Measurements from ENCODE around the gene LRMDA. TPM values are rescaled to one million over a fixed set of nuclear protein-coding genes. Genes with fewer than 3 reads are reported as not detected.

The LRMDA gene
- total RNA-seq, 2 experiments from 2014 or later: not detected

DNA sequence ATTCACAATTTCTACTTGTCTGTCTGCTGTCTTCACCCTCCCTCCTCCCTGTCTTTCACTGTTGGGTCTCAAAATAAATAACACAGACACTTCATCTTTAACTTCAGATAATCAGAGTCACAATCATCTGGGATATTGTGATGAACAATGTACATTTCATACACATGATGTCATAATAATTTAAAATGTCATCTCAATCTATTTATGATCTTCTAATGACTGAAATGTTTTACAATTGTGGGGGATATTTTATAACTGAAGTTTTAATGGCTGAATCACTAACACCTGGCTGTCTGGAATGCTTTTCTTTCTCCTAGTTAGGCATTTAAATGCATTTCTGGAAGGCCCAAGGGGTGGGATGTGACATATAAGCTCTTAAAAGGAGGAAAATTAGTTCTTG, 859.8 kb downstream of the LRMDA start:
- ChIA-PET POLR2A (no interaction called here), CTCF (ENCODE audit: unreplicated experiment) (no interaction called here)
- Histone ChIP-seq H3K9me3 (ENCODE audit: low read length) (no peaks in the 10 kb centered on the region), H3K4me2 (ENCODE audit: low read length) (no peak overlapping the region), H3K4me1 (ENCODE audit: insufficient read depth, low read length, poor library complexity, severe bottlenecking) (no peaks in the 10 kb centered on the region), H3K36me3 (ENCODE audit: insufficient read depth, low read length) (no peaks in the 10 kb centered on the region), H3K27ac (ENCODE audit: low read depth, low read length, poor library complexity, severe bottlenecking) (no peak overlapping the region), H3K9me2 (ENCODE audit: insufficient read depth, low read length) (no peaks in the 10 kb centered on the region), H2AFZ (ENCODE audit: low read length) (no peak overlapping the region), H3K4me3 (ENCODE audit: low read depth, low read length, poor library complexity, severe bottlenecking) (no peak overlapping the region), H4K20me1 (ENCODE audit: insufficient read depth, low read length) (no peaks in the 10 kb centered on the region), H3K79me2 (ENCODE audit: insufficient read depth, low read depth, low read length) (no peaks in the 10 kb centered on the region)
- BruUV-seq (replicated peaks): no TSS peak
- TF ChIP-seq EZH2phosphoT487 (IDR thresholded peaks at IDR 0.05; ENCODE audit: borderline replicate concordance, low read depth, low read length): no peak
- TF ChIP-seq, protein P1, sequence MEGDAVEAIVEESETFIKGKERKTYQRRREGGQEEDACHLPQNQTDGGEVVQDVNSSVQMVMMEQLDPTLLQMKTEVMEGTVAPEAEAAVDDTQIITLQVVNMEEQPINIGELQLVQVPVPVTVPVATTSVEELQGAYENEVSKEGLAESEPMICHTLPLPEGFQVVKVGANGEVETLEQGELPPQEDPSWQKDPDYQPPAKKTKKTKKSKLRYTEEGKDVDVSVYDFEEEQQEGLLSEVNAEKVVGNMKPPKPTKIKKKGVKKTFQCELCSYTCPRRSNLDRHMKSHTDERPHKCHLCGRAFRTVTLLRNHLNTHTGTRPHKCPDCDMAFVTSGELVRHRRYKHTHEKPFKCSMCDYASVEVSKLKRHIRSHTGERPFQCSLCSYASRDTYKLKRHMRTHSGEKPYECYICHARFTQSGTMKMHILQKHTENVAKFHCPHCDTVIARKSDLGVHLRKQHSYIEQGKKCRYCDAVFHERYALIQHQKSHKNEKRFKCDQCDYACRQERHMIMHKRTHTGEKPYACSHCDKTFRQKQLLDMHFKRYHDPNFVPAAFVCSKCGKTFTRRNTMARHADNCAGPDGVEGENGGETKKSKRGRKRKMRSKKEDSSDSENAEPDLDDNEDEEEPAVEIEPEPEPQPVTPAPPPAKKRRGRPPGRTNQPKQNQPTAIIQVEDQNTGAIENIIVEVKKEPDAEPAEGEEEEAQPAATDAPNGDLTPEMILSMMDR (conservative IDR thresholded peaks at IDR 0.05; ENCODE audit: low read length): no peak
- intact Hi-C loops (cut with micrococcal nuclease; ENCODE audit: unreplicated experiment): no loop called here
- no peak for DNase-seq (ENCODE audit: low spot score)

DNA sequence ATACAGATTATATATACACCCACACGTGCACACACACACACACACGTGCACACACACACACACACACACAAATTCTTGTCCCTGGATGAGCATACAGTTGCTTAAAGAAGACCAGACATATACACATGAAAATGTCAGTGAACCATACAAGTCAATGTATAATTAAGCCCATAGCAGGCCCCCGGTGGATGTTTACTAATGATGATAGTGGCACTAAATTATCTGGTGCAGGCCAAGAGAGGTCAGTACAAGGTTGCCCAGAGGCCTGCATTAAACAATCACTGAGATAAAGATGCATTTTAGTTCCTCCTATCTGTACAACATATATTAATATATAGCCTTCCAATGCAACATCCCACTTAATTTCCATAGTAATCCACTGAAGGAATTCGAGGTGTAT, 860.5 kb downstream of the LRMDA start:
- intact Hi-C loops (cut with micrococcal nuclease; ENCODE audit: unreplicated experiment): no loop called here
- Histone ChIP-seq H3K4me2 (ENCODE audit: low read length) (no peak overlapping the region), H3K36me3 (ENCODE audit: insufficient read depth, low read length) (no peaks in the 10 kb centered on the region), H3K4me1 (ENCODE audit: insufficient read depth, low read length, poor library complexity, severe bottlenecking) (no peaks in the 10 kb centered on the region), H3K9me2 (ENCODE audit: insufficient read depth, low read length) (no peaks in the 10 kb centered on the region), H3K4me3 (ENCODE audit: low read depth, low read length, poor library complexity, severe bottlenecking) (no peak overlapping the region), H4K20me1 (ENCODE audit: insufficient read depth, low read length) (no peaks in the 10 kb centered on the region), H3K9me3 (ENCODE audit: low read length) (no peaks in the 10 kb centered on the region), H2AFZ (ENCODE audit: low read length) (no peak overlapping the region), H3K27ac (ENCODE audit: low read depth, low read length, poor library complexity, severe bottlenecking) (no peak overlapping the region), H3K79me2 (ENCODE audit: insufficient read depth, low read depth, low read length) (no peaks in the 10 kb centered on the region)
- POLR2A ChIA-PET: no interaction called here
- no TSS peak for BruUV-seq (replicated peaks)
- DNase-seq (ENCODE audit: low spot score): no peak
- CTCF ChIA-PET (ENCODE audit: unreplicated experiment): no interaction called here
- no peak for TF ChIP-seq EZH2phosphoT487 (IDR thresholded peaks at IDR 0.05; ENCODE audit: borderline replicate concordance, low read depth, low read length)
- TF ChIP-seq, protein P1 (conservative IDR thresholded peaks at IDR 0.05; ENCODE audit: low read length): no peak

DNA sequence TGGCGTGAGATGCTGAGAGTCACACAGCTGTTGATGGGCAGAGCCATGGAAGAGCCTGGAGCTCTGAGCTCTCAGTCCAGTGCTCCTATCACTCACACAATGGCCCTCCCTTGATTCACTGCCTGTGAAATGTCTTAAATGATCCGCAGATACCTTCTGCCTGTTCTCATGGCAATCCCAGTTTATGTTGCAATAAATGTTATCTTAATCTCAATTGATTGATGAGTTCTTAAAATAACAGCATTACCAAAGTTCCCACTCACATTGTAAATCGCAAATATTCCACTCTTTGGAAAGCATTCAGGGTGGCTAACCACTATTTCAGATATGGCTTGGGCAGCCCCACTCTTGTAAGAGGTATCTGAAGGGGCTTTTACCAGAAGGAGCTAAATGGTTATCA, 865.5 kb downstream of the LRMDA start:
- intact Hi-C loops (cut with micrococcal nuclease; ENCODE audit: unreplicated experiment): no loop called here
- H3K4me2 ChIP-seq (ENCODE audit: low read length): no peak overlapping the region
- H3K9me2 ChIP-seq (ENCODE audit: insufficient read depth, low read length): no peaks in the 10 kb centered on the region
- no peaks in the 10 kb centered on the region for H4K20me1 ChIP-seq (ENCODE audit: insufficient read depth, low read length)
- H3K79me2 ChIP-seq (ENCODE audit: insufficient read depth, low read depth, low read length): no peaks in the 10 kb centered on the region
- ChIA-PET POLR2A (no interaction called here), CTCF (ENCODE audit: unreplicated experiment) (no interaction called here)
- no peaks in the 10 kb centered on the region for H3K9me3 ChIP-seq (ENCODE audit: low read length)
- DNase-seq (ENCODE audit: low spot score): no peak
- no peak overlapping the region for H3K27ac ChIP-seq (ENCODE audit: low read depth, low read length, poor library complexity, severe bottlenecking)
- H3K36me3 ChIP-seq (ENCODE audit: insufficient read depth, low read length): no peaks in the 10 kb centered on the region
- BruUV-seq (replicated peaks): no TSS peak
- no peak for TF ChIP-seq EZH2phosphoT487 (IDR thresholded peaks at IDR 0.05; ENCODE audit: borderline replicate concordance, low read depth, low read length)
- TF ChIP-seq, protein P1 (conservative IDR thresholded peaks at IDR 0.05; ENCODE audit: low read length): no peak
- H2AFZ ChIP-seq (ENCODE audit: low read length): no peak overlapping the region
- no peaks in the 10 kb centered on the region for H3K4me1 ChIP-seq (ENCODE audit: insufficient read depth, low read length, poor library complexity, severe bottlenecking)
- H3K4me3 ChIP-seq (ENCODE audit: low read depth, low read length, poor library complexity, severe bottlenecking): no peak overlapping the region

All from OCI-LY7 (cell line).